Mesothelial cell of epicardium (in vitro differentiated cells): ENCODE measurements around the gene NT5DC2. TPM values are rescaled to one million over a fixed set of nuclear protein-coding genes. Genes with fewer than 3 reads are reported as not detected.

Experiments
- DNase-seq, 2 experiments: peaks; one replicate each; pipeline ENCODE4 v3.0.0; 2021; ENCODE audit warnings: low spot score in 2 of 2; ENCODE audit not compliant: unreplicated experiment in 2 of 2
- H3K27ac Mint-ChIP-seq: 2 replicates; pipeline ENCODE4 v1.8.0; 2021; ENCODE audit warnings: mixed read lengths
- H3K27me3 Mint-ChIP-seq: 2 replicates; pipeline ENCODE4 v1.8.0; 2021; ENCODE audit warnings: low read depth, mixed read lengths
- H3K36me3 Mint-ChIP-seq: 2 replicates; pipeline ENCODE4 v1.8.0; 2021; ENCODE audit warnings: mixed read lengths
- H3K4me1 Mint-ChIP-seq: 2 replicates; pipeline ENCODE4 v1.8.0; 2021; ENCODE audit warnings: mixed read lengths
- H3K4me3 Mint-ChIP-seq: 2 replicates; pipeline ENCODE4 v1.8.0; 2021; ENCODE audit warnings: mild to moderate bottlenecking, moderate library complexity, mixed read lengths
- H3K9me3 Mint-ChIP-seq: 2 replicates; pipeline ENCODE4 v1.8.0; 2021; ENCODE audit warnings: mixed read lengths
- CTCF ChIP-seq: fragments of 200-600 bp; sonication (generic); IDR thresholded peaks from one replicate; pipeline ENCODE4 v1.5.0; 2021; ENCODE audit warnings: antibody characterized with exemption; ENCODE audit not compliant: unreplicated experiment
- total RNA-seq: library from RNA; stranded (reverse); gene quantifications from 3 replicates; pipeline ENCODE4 v1.2.1, GENCODE V29; 2021

Gene NT5DC2
- total RNA-seq, 1 donor from 2014 or later, result 266 TPM

DNA sequence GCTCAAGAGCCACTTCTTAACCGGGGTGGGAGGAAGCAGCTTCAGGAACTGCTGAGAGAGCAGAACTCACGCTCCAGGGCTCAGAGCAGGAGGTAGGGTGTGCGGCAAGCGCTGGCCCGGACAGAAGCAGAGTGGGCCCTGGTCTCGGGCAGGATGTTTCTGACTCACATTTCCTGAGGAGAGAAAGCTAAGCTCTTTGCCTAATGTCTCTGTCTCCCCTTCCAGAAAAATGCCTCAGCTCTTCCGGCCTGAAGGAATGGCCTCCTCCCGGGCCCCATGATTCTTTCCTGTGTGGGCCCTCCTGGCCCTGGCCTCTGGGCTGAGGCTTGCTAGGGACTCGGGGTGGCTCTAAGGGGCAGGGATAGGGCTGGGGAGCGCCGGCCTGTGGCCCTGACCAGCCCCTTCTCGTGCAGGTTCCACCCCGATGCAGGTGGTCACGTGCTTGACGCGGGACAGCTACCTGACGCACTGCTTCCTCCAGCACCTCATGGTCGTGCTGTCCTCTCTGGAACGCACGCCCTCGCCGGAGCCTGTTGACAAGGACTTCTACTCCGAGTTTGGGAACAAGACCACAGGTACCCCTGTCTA lies 42.6 kb downstream of the NT5DC2 start:
- H3K27me3 Mint-ChIP-seq, result no peaks in the 10 kb centered on the region
- no peak for DNase-seq
- H3K36me3 Mint-ChIP-seq, result peaks cover 28% of the 10 kb centered on the region
- H3K27ac Mint-ChIP-seq, result no peak overlapping the region
- H3K4me1 Mint-ChIP-seq, result peaks cover 4% of the 10 kb centered on the region
- no peaks in the 10 kb centered on the region for H3K9me3 Mint-ChIP-seq
- H3K4me3 Mint-ChIP-seq, result no peak overlapping the region
- no peak for TF ChIP-seq CTCF

DNA sequence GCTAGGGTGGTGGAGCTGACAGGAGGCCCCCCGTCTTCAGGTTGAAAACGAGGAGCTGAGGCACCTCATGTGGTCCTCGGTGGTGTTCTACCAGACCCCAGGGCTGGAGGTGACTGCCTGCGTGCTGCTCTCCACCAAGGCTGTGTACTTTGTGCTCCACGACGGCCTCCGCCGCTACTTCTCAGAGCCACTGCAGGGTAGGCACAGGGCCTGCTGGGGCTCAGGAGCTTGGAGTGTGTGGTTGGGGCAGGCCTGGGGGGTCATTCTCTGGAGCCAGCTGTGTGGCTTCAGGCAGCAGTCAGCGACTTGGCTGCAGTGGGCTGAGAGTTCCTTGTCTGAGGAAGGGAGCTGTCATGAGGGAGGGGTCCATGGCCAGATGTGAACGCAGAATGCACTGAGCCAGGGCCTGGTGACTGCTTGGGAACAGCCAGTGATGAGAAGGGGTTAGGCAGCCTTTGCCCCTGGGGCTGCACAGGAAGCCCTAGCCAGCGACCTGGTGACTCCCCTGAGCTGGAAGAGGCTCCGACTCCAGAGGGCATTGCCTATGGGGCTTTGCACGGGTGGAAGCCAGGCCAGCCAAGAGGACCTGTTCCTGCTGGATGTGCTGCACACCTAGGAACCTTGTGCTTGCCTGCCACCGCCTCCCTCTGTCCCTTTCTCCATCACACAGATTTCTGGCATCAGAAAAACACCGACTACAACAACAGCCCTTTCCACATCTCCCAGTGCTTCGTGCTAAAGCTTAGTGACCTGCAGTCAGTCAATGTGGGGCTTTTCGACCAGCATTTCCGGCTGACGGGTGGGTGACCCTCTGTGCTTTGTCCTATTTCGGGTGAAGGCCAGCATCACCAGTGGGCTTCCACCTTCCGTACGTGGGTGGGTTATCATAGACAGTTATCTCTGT lies 43.4 kb downstream of the NT5DC2 start:
- no peak overlapping the region for H3K27ac Mint-ChIP-seq
- no peaks in the 10 kb centered on the region for H3K9me3 Mint-ChIP-seq
- DNase-seq, result no peak
- no peaks in the 10 kb centered on the region for H3K27me3 Mint-ChIP-seq
- H3K4me1 Mint-ChIP-seq, result peaks cover 12% of the 10 kb centered on the region
- TF ChIP-seq CTCF, result no peak
- H3K4me3 Mint-ChIP-seq, result no peak overlapping the region
- H3K36me3 Mint-ChIP-seq, result peaks cover 33% of the 10 kb centered on the region

- peaks cover 33% of the 10 kb centered on the region for H3K36me3 Mint-ChIP-seq
- no peak overlapping the region for H3K4me3 Mint-ChIP-seq
- H3K9me3 Mint-ChIP-seq, result no peaks in the 10 kb centered on the region
- H3K4me1 Mint-ChIP-seq, result peaks cover 19% of the 10 kb centered on the region
- H3K27ac Mint-ChIP-seq, result no peak overlapping the region
- H3K27me3 Mint-ChIP-seq, result no peaks in the 10 kb centered on the region
- no peak for DNase-seq
- no peak for TF ChIP-seq CTCF
Observed at GRCh38 chr3:52489453-52489852, 44.2 kb downstream of the NT5DC2 start.

- peaks cover 23% of the 10 kb centered on the region for H3K4me1 Mint-ChIP-seq
Observed at GRCh38 chr3:52488746-52489145, 44.9 kb downstream of the NT5DC2 start.

More at GRCh38 chr3:52488746-52489145, 44.9 kb downstream of the NT5DC2 start:
- no peak overlapping the region for H3K27ac Mint-ChIP-seq
- DNase-seq, result no peak
- H3K9me3 Mint-ChIP-seq, result no peaks in the 10 kb centered on the region
- no peak for TF ChIP-seq CTCF
- no peaks in the 10 kb centered on the region for H3K27me3 Mint-ChIP-seq
- H3K36me3 Mint-ChIP-seq, result peaks cover 33% of the 10 kb centered on the region
- no peak overlapping the region for H3K4me3 Mint-ChIP-seq
